ENCODE measurements around the gene ANGPTL2. TPM values are rescaled to one million over a fixed set of nuclear protein-coding genes. Genes with fewer than 3 reads are reported as not detected.

Gene ANGPTL2
- total and polyA plus RNA-seq, 9 of the 15 experiments (the other 6 are each of a cell fraction or from before 2014, with no cell fraction given) = not detected

DNA sequence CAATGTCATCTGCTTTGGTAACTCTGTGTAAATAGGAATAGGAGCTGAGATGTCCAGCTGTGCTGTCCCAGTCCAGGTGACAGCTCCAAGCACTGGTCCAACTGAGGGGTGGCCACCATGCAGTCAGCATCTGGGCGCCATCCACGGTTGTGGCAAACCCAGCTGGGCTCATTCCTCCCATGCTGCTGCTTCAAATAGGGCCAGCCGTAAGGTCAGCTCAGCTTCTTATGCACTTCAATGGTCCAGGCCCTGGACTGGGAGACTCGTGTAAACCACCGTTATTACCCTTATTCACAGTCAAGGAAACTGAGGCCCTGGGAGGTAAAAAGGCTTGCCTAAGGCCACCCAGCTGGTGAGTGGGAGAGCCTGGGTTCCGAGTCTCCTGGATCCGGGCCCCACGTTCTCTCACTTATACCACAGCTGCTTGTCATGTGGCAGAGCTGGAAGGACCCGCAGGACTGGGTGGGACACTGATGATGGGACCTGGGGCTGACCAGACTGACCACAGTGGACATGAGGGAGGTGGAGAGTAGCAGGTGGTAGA is 38.7 kb upstream of the ANGPTL2 start:
- no peaks in the 10 kb centered on the region for H3K36me3 ChIP-seq (ENCODE audit: control insufficient read depth, insufficient read depth, low read length)
- H3K27me3 ChIP-seq (ENCODE audit: control insufficient read depth in 2 of 2, insufficient read depth in 2 of 2, low read length in 2 of 2) = no peaks in the 10 kb centered on the region
- FAIRE-seq = no peak
- ChIA-PET CTCF (ENCODE audit: low intra/inter-chr PET ratio) (no interaction called here), POLR2A (interaction anchor here (0.6 to 2.0 kb wide), 4 partner anchors 11 to 200 kb away, joined by 3 to 9 read pairs (median 5); no protein-coding TSS in a partner anchor)
- no peak overlapping the region for H3K4me3 ChIP-seq
- no peak for DNase-seq (ENCODE audit: extremely low read depth in 1 of 4, low spot score in 3 of 4)
- H3K9me1 ChIP-seq (ENCODE audit: control insufficient read depth, insufficient read depth, low read length) = no peaks in the 10 kb centered on the region
- no peaks in the 10 kb centered on the region for H3K9me3 ChIP-seq (replicated peaks; ENCODE audit: control insufficient read depth, insufficient read depth, low read depth, low read length)
- H3K4me2 ChIP-seq (ENCODE audit: insufficient read depth, low read length) = no peak overlapping the region
- no peak overlapping the region for H2AFZ ChIP-seq (ENCODE audit: low read depth, low read length)
- TF ChIP-seq E2F3 (CRISPR knock-in tag; IDR thresholded peaks at IDR 0.05) (no peak), TBP (optimal IDR thresholded peaks at IDR 0.05; ENCODE audit: low read depth, low read length) (no peak), BRF1 (IDR thresholded peaks at IDR 0.05; ENCODE audit: borderline replicate concordance, extremely low read depth, insufficient read length) (no peak), MTA3 (IDR thresholded peaks at IDR 0.05; ENCODE audit: borderline replicate concordance) (no peak), FOXJ2 (tag; IDR thresholded peaks at IDR 0.05) (no peak), ZNF699 (CRISPR knock-in tag; IDR thresholded peaks at IDR 0.05; ENCODE audit: insufficient replicate concordance) (no peak), TCF3 (CRISPR knock-in tag; IDR thresholded peaks at IDR 0.05) (no peak), ATF4 (CRISPR knock-in tag; IDR thresholded peaks at IDR 0.05) (no peak), ZNF121 (CRISPR knock-in tag; conservative IDR thresholded peaks at IDR 0.05) (no peak), GATAD2B (IDR thresholded peaks at IDR 0.05; ENCODE audit: borderline replicate concordance) (no peak), PCBP1 (IDR thresholded peaks at IDR 0.05; ENCODE audit: low read depth, low read length, poor library complexity, severe bottlenecking) (no peak), GTF2E2 (tag; IDR thresholded peaks at IDR 0.05) (no peak), ERF (CRISPR knock-in tag; IDR thresholded peaks at IDR 0.05) (no peak)
- intact Hi-C loops (cut with micrococcal nuclease) = no loop called here
- no TSS peak for BruUV-seq (replicated peaks)
- H3K79me2 ChIP-seq (ENCODE audit: control insufficient read depth, insufficient read depth, low read length) = no peaks in the 10 kb centered on the region
- in situ Hi-C loops (cut with MboI) = no loop called here
- H3K4me1 ChIP-seq (replicated peaks in 1 of 2; ENCODE audit: control insufficient read depth in 2 of 2, insufficient read depth in 2 of 2, low read length in 2 of 2) = peaks cover under 1 to 2% of the 10 kb centered on the region in 2 experiments; a peak in 3 of 5 replicates
- H3K27ac ChIP-seq (ENCODE audit: extremely low read depth, low read depth, low read length) = no peak overlapping the region
- H4K20me1 ChIP-seq (replicated peaks; ENCODE audit: control insufficient read depth, insufficient read depth, low read length) = no peaks in the 10 kb centered on the region
- H3K9ac ChIP-seq (ENCODE audit: insufficient read depth in 1 of 2, low read depth in 2 of 2, low read length in 2 of 2) = no peak overlapping the region
- WGBS (ENCODE audit: insufficient coverage, low coverage, missing lambda C conversion rate) = 19% methylated on average over 9 of the region's 9 CpGs
- no peak for ATAC-seq

Measured in K562 (cell line).